DMS53 (cell line): ENCODE results near the gene PKNOX2.

Experiments used
- DNase-seq: peaks from one replicate; lab custom pipeline; 2025; lab: John Stamatoyannopoulos, UW

PKNOX2 gene

GRCh38 chr11:125382822-125383221 is 218.3 kb downstream of the PKNOX2 start:
- no peak for DNase-seq

GRCh38 chr11:125384825-125385224 is 220.3 kb downstream of the PKNOX2 start:
- no peak for DNase-seq

GRCh38 chr11:125387901-125388300 is 223.3 kb downstream of the PKNOX2 start:
- DNase-seq, result no peak

GRCh38 chr11:125388611-125389010 is 224.1 kb downstream of the PKNOX2 start:
- no peak for DNase-seq

GRCh38 chr11:125389339-125390166 is 225.0 kb downstream of the PKNOX2 start:
- no peak for DNase-seq

- no peak for DNase-seq
Observed at GRCh38 chr11:125390946-125391345, 226.4 kb downstream of the PKNOX2 start.

- peak; percentile 16 for DNase-seq
Observed at GRCh38 chr11:125393331-125393730, 228.8 kb downstream of the PKNOX2 start.

GRCh38 chr11:125394296-125394695 is 229.7 kb downstream of the PKNOX2 start:
- DNase-seq, result no peak

GRCh38 chr11:125397421-125397820 is 232.9 kb downstream of the PKNOX2 start:
- no peak for DNase-seq

GRCh38 chr11:125398475-125398874 is 233.9 kb downstream of the PKNOX2 start:
- DNase-seq, result no peak

- DNase-seq, result peak; percentile 20
Observed at GRCh38 chr11:125398994-125399640, 234.6 kb downstream of the PKNOX2 start.

GRCh38 chr11:125399945-125400344 is 235.4 kb downstream of the PKNOX2 start:
- DNase-seq, result no peak

GRCh38 chr11:125401235-125401634 is 236.7 kb downstream of the PKNOX2 start:
- DNase-seq, result no peak

- DNase-seq, result no peak
Observed at GRCh38 chr11:125401746-125402145, 237.2 kb downstream of the PKNOX2 start.

GRCh38 chr11:125402435-125402834 is 237.9 kb downstream of the PKNOX2 start:
- DNase-seq, result peak; percentile 19

- no peak for DNase-seq
Observed at GRCh38 chr11:125404157-125404810, 239.7 kb downstream of the PKNOX2 start.

GRCh38 chr11:125404811-125405790 is 240.6 kb downstream of the PKNOX2 start:
- peak; percentile 54 for DNase-seq

GRCh38 chr11:125407046-125407445 is 242.5 kb downstream of the PKNOX2 start:
- no peak for DNase-seq

GRCh38 chr11:125408311-125408711 is 243.8 kb downstream of the PKNOX2 start:
- DNase-seq, result no peak

- no peak for DNase-seq
Observed at GRCh38 chr11:125410091-125410490, 245.5 kb downstream of the PKNOX2 start.

GRCh38 chr11:125412177-125412496 is 247.6 kb downstream of the PKNOX2 start:
- no peak for DNase-seq

- DNase-seq, result no peak
Observed at GRCh38 chr11:125412509-125412908, 248.0 kb downstream of the PKNOX2 start.
